H1 (cell line): Measurements from ENCODE around the gene RER1. TPM values are rescaled to one million over a fixed set of nuclear protein-coding genes. Genes with fewer than 3 reads are reported as not detected.

Experiments
- CTCF ChIA-PET: fragments of 300-600 bp; sonication (Branson Sonifier 250); formaldehyde crosslinking; loops from one replicate; lab custom pipeline; 2021; ENCODE audit not compliant: partially characterized antibody; lab: Charles Lee
- POLR2A ChIA-PET: fragments of 300-600 bp; sonication (Branson Sonifier 250); formaldehyde crosslinking; loops from one replicate; lab custom pipeline; 2021; ENCODE audit warnings: inconsistent platforms; ENCODE audit not compliant: partially characterized antibody; lab: Charles Lee
- DNase-seq, 2 experiments: peaks; one replicate each; pipeline versions ENCODE4 v3.0.0 to v3.0.0-alpha.2; 2010 to 2022; ENCODE audit warnings: low spot score in 2 of 2, low read depth in 1 of 2, mixed read lengths in 1 of 2
- FAIRE-seq: peaks from 2 replicates; lab custom pipeline; 2011; peaks lifted over from hg19 to GRCh38; lab: Jason Lieb, UNC
- H2AFZ ChIP-seq: 2 replicates; pipeline ENCODE4 v1.8.1; 2012; ENCODE audit warnings: low read length, inconsistent platforms
- H2AK5ac ChIP-seq: 2 replicates; pipeline ENCODE4 v1.6.1; 2013; ENCODE audit warnings: low read depth, low read length
- H2BK120ac ChIP-seq: replicated peaks from 2 replicates; pipeline ENCODE3; 2013; ENCODE audit warnings: low read depth, low read length, inconsistent platforms
- H2BK12ac ChIP-seq: 2 replicates; pipeline ENCODE4 v1.6.1; 2013; ENCODE audit warnings: low read depth, low read length
- H2BK15ac ChIP-seq: 2 replicates; pipeline ENCODE4 v1.6.1; 2013; ENCODE audit warnings: low read length
- H2BK20ac ChIP-seq: 2 replicates; pipeline ENCODE4 v1.6.1; 2013; ENCODE audit warnings: low read length
- H2BK5ac ChIP-seq: 2 replicates; pipeline ENCODE4 v1.6.1; 2013; ENCODE audit warnings: low read depth, low read length
- H3K14ac ChIP-seq: 2 replicates; pipeline ENCODE4 v1.6.1; 2013; ENCODE audit warnings: inconsistent platforms; ENCODE audit not compliant: insufficient read length
- H3K18ac ChIP-seq: 2 replicates; pipeline ENCODE4 v1.6.1; 2013; ENCODE audit warnings: low read length; ENCODE audit errors: extremely low read depth
- H3K23ac ChIP-seq: 2 replicates; pipeline ENCODE4 v1.6.1; 2013; ENCODE audit warnings: inconsistent platforms; ENCODE audit not compliant: insufficient read length
- H3K23me2 ChIP-seq: 2 replicates; pipeline ENCODE4 v1.6.1; 2013; ENCODE audit warnings: low read depth, low read length
- H3K27ac ChIP-seq: 2 replicates; pipeline ENCODE4 v1.6.1; 2011; ENCODE audit warnings: low read depth, low read length, inconsistent platforms
- H3K27me3 ChIP-seq, 4 experiments: replicated peaks in 1 of 4; 1 replicate in 1 of 4; 2 replicates in 3 of 4; pipeline versions ENCODE4 v1.6.1 to v1.8.1; 2011 to 2013; ENCODE audit warnings: low read length in 3 of 4, mild to moderate bottlenecking in 3 of 4, inconsistent platforms in 2 of 4, mixed read lengths in 2 of 4, moderate library complexity in 1 of 4; ENCODE audit not compliant: control insufficient read depth in 3 of 4, insufficient read depth in 3 of 4; ENCODE audit errors: extremely low read depth in 1 of 4
- H3K36me3 ChIP-seq, 4 experiments: 2 replicates each; pipeline versions ENCODE4 v1.6.1 to v1.8.1; 2011 to 2013; ENCODE audit warnings: mild to moderate bottlenecking in 4 of 4, low read length in 3 of 4, moderate library complexity in 2 of 4, control low read depth in 1 of 4, inconsistent platforms in 1 of 4; ENCODE audit not compliant: insufficient read depth in 4 of 4, control insufficient read depth in 2 of 4
- H3K4ac ChIP-seq: replicated peaks from 2 replicates; pipeline ENCODE3; 2013; ENCODE audit warnings: low read length, low read depth, mixed read lengths, inconsistent platforms; ENCODE audit not compliant: insufficient read length
- H3K4me1 ChIP-seq, 4 experiments: replicated peaks in 1 of 4; 1 replicate in 1 of 4; 2 replicates in 3 of 4; pipeline versions ENCODE4 v1.6.1 to v1.8.1; 2011 to 2013; ENCODE audit warnings: low read length in 3 of 4, inconsistent platforms in 2 of 4, mixed read lengths in 1 of 4; ENCODE audit not compliant: insufficient read depth in 4 of 4, control insufficient read depth in 3 of 4
- H3K4me2 ChIP-seq, 2 experiments: 2 replicates each; pipeline versions ENCODE4 v1.6.1 to v1.8.1; 2011 to 2013; ENCODE audit warnings: low read depth in 2 of 2, low read length in 2 of 2, control low read depth in 1 of 2, inconsistent platforms in 1 of 2, mild to moderate bottlenecking in 1 of 2; ENCODE audit not compliant: insufficient read depth in 1 of 2
- H3K4me3 ChIP-seq, 4 experiments: fragments of 200-600, 300-600 bp in 1 of 4; sonication (generic), shearing (Covaris generic), sonication (Bioruptor Twin) in 1 of 4; 2 replicates each; pipeline versions ENCODE4 v1.5.1 to v1.8.1; 2011 to 2016; ENCODE audit warnings: low read length in 4 of 4, low read depth in 3 of 4, control low read depth in 2 of 4, inconsistent platforms in 2 of 4, mild to moderate bottlenecking in 2 of 4, mixed read lengths in 1 of 4, moderate library complexity in 1 of 4; ENCODE audit not compliant: insufficient read depth in 2 of 4; ENCODE audit errors: extremely low read depth in 1 of 4
- H3K56ac ChIP-seq: replicated peaks from 2 replicates; pipeline ENCODE3; 2013; ENCODE audit warnings: low read depth, mild to moderate bottlenecking, mixed read lengths, low read length, inconsistent platforms; ENCODE audit not compliant: insufficient read length
- H3K79me1 ChIP-seq: 2 replicates; pipeline ENCODE4 v1.6.1; 2013; ENCODE audit warnings: low read depth, low read length, control low read depth
- H3K79me2 ChIP-seq, 2 experiments: 2 replicates each; pipeline versions ENCODE4 v1.6.1 to v1.8.1; 2012 to 2013; ENCODE audit warnings: low read length in 2 of 2, mild to moderate bottlenecking in 2 of 2, inconsistent platforms in 1 of 2; ENCODE audit not compliant: insufficient read depth in 2 of 2, control insufficient read depth in 1 of 2
- H3K9ac ChIP-seq, 4 experiments: replicated peaks in 1 of 4; 1 replicate in 1 of 4; 2 replicates in 3 of 4; pipeline versions ENCODE4 v1.6.1 to v1.8.1; 2011 to 2013; ENCODE audit warnings: low read depth in 3 of 4, low read length in 3 of 4, control low read depth in 2 of 4, mild to moderate bottlenecking in 2 of 4, moderate library complexity in 2 of 4, inconsistent platforms in 1 of 4; ENCODE audit errors: extremely low read depth in 1 of 4
- H3K9me3 ChIP-seq, 2 experiments: 2 replicates each; pipeline versions ENCODE4 v1.6.1 to v1.8.1; 2012 to 2013; ENCODE audit warnings: mild to moderate bottlenecking in 2 of 2, moderate library complexity in 2 of 2, control low read depth in 1 of 2, inconsistent platforms in 1 of 2, low read depth in 1 of 2, low read length in 1 of 2, mixed read lengths in 1 of 2; ENCODE audit not compliant: insufficient read depth in 2 of 2
- H4K20me1 ChIP-seq, 2 experiments: replicated peaks in 1 of 2; 2 replicates each; pipeline versions ENCODE3 to v1.8.1; 2011 to 2013; ENCODE audit warnings: inconsistent platforms in 2 of 2, low read length in 2 of 2, mild to moderate bottlenecking in 1 of 2; ENCODE audit not compliant: insufficient read depth in 2 of 2, control insufficient read depth in 1 of 2
- H4K5ac ChIP-seq: 2 replicates; pipeline ENCODE4 v1.6.1; 2013; ENCODE audit warnings: low read length, low read depth, mixed read lengths, inconsistent platforms; ENCODE audit not compliant: insufficient read length
- H4K8ac ChIP-seq: 2 replicates; pipeline ENCODE4 v1.8.0; 2013; ENCODE audit warnings: mild to moderate bottlenecking, moderate library complexity, low read length, inconsistent platforms; ENCODE audit not compliant: insufficient read depth; ENCODE audit errors: extremely low read depth
- H4K91ac ChIP-seq: replicated peaks from 2 replicates; pipeline ENCODE3; 2013; ENCODE audit warnings: low read length, mixed read lengths, inconsistent platforms; ENCODE audit not compliant: insufficient read length
- ASH2L ChIP-seq: fragments of 200-600, 300-600 bp; sonication (generic); IDR thresholded peaks from one replicate; pipeline ENCODE4 v1.7.1; 2017; ENCODE audit warnings: low read length
- ATF2 ChIP-seq: IDR thresholded peaks from 2 replicates; pipeline ENCODE4 v1.6.1; 2012; ENCODE audit warnings: low read length, inconsistent platforms
- ATF3 ChIP-seq: IDR thresholded peaks from 2 replicates; pipeline ENCODE4 v1.6.1; 2011; ENCODE audit warnings: low read depth, mild to moderate bottlenecking, low read length; ENCODE audit not compliant: insufficient read depth
- BACH1 ChIP-seq: IDR thresholded peaks from 2 replicates; pipeline ENCODE4 v1.6.1; 2012; ENCODE audit warnings: low read length, improper control_type of control experiment
- KDM1A ChIP-seq: fragments of 200-600, 300-600 bp; sonication (generic); IDR thresholded peaks from 2 replicates; pipeline ENCODE4 v1.7.1; 2016; ENCODE audit warnings: mild to moderate bottlenecking, low read length, borderline replicate concordance
- KDM5A ChIP-seq: fragments of 200-600 bp; IDR thresholded peaks from 2 replicates; pipeline ENCODE4 v1.7.1; 2012; ENCODE audit warnings: mild to moderate bottlenecking, low read length, inconsistent platforms, mixed read lengths
- SIN3A ChIP-seq, 2 experiments: IDR thresholded peaks in 1 of 2; conservative IDR thresholded peaks in 1 of 2; 2 replicates each; pipeline ENCODE4 v1.6.1; 2011 to 2012; ENCODE audit warnings: low read length in 2 of 2, improper control_type of control experiment in 1 of 2, low read depth in 1 of 2, mild to moderate bottlenecking in 1 of 2
- TAF7 ChIP-seq: optimal IDR thresholded peaks from 2 replicates; pipeline ENCODE3; 2011; ENCODE audit warnings: low read depth, mild to moderate bottlenecking, inconsistent platforms, low read length, moderate library complexity, borderline replicate concordance
- TBP ChIP-seq: IDR thresholded peaks from 2 replicates; pipeline ENCODE4 v1.6.1; 2011; ENCODE audit warnings: low read depth, low read length, improper control_type of control experiment
- WGBS, 2 experiments: shearing (Covaris generic) in 1 of 2; methylation state at CpG; one replicate each; pipeline versions ENCODE4 v1.1.6 to v1.1.7; 2013 to 2015; ENCODE audit warnings: low lambda C conversion rate in 2 of 2, mixed read lengths in 2 of 2, inconsistent platforms in 1 of 2, low coverage in 1 of 2, missing lambda C conversion rate in 1 of 2; ENCODE audit not compliant: insufficient replicate concordance in 2 of 2, insufficient coverage in 1 of 2, insufficient read length in 1 of 2; ENCODE audit errors: extremely low coverage in 1 of 2, missing lambda C conversion rate in 1 of 2; 5-methylcytosine and 5-hydroxymethylcytosine counted together
- polyA plus RNA-seq, 7 experiments: library from polyadenylated mRNA; depleted of rRNA in 3 of 7; stranded (reverse) in 5 of 7; unstranded in 2 of 7; fragments of >200 nt in 5 of 7; fragments of 200-250 nt in 2 of 7; gene quantifications; 1 replicate in 5 of 7; 2 replicates in 1 of 7; 4 replicates in 1 of 7; pipeline versions ENCODE4 v1.2.1 to v1.2.3, GENCODE V29; 2011 to 2013; ENCODE audit warnings: missing spikeins in 2 of 7, mixed read lengths in 2 of 7
- total RNA-seq: library from RNA; stranded (reverse); fragmentation: NEBNext Ultra II Directional; extraction: Animal tissue kit (Norgen Biotek cat#: 25700); gene quantifications from 2 replicates; pipeline ENCODE4 v1.2.1, GENCODE V29; 2021

RER1 gene
- total and polyA plus RNA-seq, 2 of the 8 experiments (the other 6 are each of a cell fraction or from before 2014, with no cell fraction given) = 102 to 134 TPM

- Histone ChIP-seq H3K4me3 (no peak overlapping the region), H2BK120ac (no peak overlapping the region), H2BK20ac (no peak overlapping the region), H3K23me2 (no peaks in the 10 kb centered on the region), H4K8ac (no peak overlapping the region), H3K27me3 (peaks cover 5 to 14% (median 10%) of the 10 kb centered on the region in 4 experiments), H3K79me2 (no peaks in the 10 kb centered on the region), H4K91ac (no peak overlapping the region), H3K4me2 (no peak overlapping the region), H3K56ac (no peak overlapping the region), H2BK15ac (no peak overlapping the region), H3K4ac (no peak overlapping the region), H2AFZ (no peak overlapping the region), H3K9ac (no peak overlapping the region), H3K14ac (no peak overlapping the region), H3K27ac (no peak overlapping the region), H3K36me3 (no peaks in the 10 kb centered on the region), H2AK5ac (no peak overlapping the region), H4K20me1 (no peaks in the 10 kb centered on the region), H3K9me3 (no peaks in the 10 kb centered on the region), H3K23ac (no peak overlapping the region), H4K5ac (no peak overlapping the region), H3K4me1 (no peaks in the 10 kb centered on the region; a peak in 2 of 7 replicates), H3K79me1 (no peaks in the 10 kb centered on the region), H2BK5ac (no peak overlapping the region; the same call in 1 of the 2 replicates), H2BK12ac (no peak overlapping the region), H3K18ac (no peak overlapping the region)
- ChIA-PET CTCF (interaction anchor here (0.6 kb wide), 1 partner anchor 877 kb away, joined by 3 read pairs; no protein-coding TSS in a partner anchor), POLR2A (no interaction called here)
- 91% methylated on average over 12 of the region's 15 CpGs; no CpG with 5 or more reads in 1 of the 2 experiments for WGBS, 2 experiments
- TF ChIP-seq SIN3A (conservative IDR thresholded peaks at IDR 0.05 in 1 of 2, IDR thresholded peaks at IDR 0.05 in 1 of 2; ENCODE audit: low read depth in 1 of 2, low read length in 2 of 2) (no peak), TAF7 (no peak), KDM1A (no peak), BACH1 (no peak), ATF2 (no peak), TBP (no peak), ATF3 (no peak), KDM5A (no peak), ASH2L (no peak)
- FAIRE-seq (no peak), DNase-seq (no peak)
Observed at GRCh38 chr1:2438038-2438437, 46.4 kb downstream of the RER1 start.
